ENCODE results near the gene CIAO2A.
"Not testable (repeated sequence)": the region's sequence is repeated elsewhere in the genome, so short reads cannot be mapped to it uniquely, and the experiment has no call there.

The CIAO2A gene

DNA sequence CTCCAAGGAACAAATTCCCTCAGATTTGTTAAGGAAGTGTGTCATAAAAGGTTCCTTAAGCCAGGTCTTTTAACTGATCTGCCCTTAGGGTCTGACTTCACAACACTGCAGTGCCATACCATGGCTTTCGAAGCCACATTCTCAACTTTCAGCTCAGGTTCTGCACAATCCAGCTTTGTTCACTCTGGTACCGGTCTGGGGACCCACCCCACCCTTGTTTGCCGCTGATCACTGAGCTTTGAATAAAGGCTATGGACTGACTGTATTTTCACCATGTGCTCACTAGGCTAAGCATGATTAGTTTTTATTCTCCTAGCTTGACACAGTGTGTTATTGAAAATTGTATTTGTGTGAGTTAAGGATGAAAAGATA, 18.0 kb upstream of the CIAO2A start:
- DNase-seq, result no peak

GRCh38 chr15:64110950-64111678, 17.5 kb upstream of the CIAO2A start:
- DNase-seq, result no peak

GRCh38 chr15:64110108-64110701, 16.6 kb upstream of the CIAO2A start:
- not testable (repeated sequence) for DNase-seq

- DNase-seq, result no peak
Observed at GRCh38 chr15:64107337-64107736, 13.7 kb upstream of the CIAO2A start.

GRCh38 chr15:64105113-64105704, 11.6 kb upstream of the CIAO2A start:
- no peak for DNase-seq

DNA sequence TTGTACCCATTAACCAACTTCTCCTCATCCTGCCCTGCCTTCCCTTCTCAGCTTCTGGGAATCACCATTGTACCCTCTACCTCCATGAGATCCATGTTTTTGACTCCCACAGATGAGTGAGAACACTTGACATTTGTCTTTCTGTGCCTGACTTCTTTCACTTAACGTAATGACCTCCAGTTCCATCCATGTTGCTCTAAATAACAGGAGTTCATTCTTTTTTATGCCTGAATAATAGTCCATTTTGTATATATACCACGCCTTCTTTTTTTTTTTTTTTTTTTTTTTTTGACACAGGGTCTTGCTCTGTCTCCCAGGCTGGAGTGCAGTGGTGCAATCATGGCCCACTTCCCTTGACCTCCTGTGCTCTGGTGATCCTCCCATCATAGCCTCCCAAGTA, 8.9 kb upstream of the CIAO2A start:
- DNase-seq, result no peak

DNA sequence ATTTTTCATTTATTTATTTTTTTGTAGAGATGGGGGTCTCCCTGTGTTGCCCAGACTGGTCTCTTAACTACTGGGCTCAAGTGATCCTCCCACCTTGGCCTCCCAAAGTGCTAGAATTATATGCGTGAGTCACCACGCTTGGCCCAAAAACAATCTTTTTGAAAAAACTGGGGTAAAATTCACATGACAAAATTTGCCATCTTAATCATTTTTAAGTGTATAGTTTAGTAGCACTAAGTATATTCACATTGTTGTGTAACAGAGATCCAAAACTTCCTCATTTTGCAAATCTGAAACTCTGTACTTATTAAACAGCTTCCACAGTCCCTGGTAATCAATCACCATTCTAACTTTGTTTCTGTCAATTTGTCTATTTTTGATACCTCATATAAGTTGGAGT, 7.3 kb upstream of the CIAO2A start:
- DNase-seq, result no peak

- no peak for DNase-seq
Observed at GRCh38 chr15:64099379-64099778, 5.7 kb upstream of the CIAO2A start.

DNA sequence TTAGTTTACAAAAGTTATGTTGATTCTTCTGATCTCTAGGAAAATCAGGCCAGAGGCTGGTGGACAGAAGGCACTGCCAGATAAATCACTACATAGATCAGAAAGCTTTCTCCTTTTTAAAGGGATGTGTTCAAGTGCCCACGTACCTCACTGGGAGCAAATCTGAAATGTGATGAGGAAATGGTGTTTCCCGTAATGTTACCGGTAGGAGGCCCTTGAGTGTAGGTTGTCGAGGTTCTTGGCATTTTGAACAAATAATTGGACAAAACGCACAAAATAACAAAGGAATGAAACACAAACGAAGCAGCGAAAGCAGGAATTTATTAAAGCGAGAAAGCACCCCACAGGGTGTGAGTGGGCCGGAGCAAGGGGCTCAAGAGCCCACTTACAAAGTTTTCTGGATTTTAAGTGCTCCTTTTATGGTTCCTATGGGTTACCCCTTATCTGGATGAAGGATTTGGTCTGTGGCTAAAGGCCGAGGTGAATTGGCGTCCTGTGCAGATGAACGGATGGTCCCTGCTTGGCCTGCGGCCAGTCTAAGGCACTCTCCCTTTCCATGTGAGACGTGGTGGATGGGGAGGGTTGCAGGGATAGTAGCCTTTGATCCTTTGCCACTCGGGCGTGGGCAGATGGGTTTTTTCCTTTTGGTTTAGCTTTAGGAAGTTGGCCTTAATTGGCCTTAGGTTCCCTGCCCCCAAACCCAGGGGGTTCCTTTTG, 3.2 kb upstream of the CIAO2A start:
- peak in 1 of 2 experiments; percentile 17 for DNase-seq

- peak; percentile 80 to 95 for DNase-seq
Observed at GRCh38 chr15:64095795-64096667, 2.4 kb upstream of the CIAO2A start, which contains the start of gene SNX1. Gene SNX1, plus strand, starts transcription at chr15:64095982. Its CDS starts 32 bp downstream, at chr15:64096014.

GRCh38 chr15:64095431-64095794, 1.8 kb upstream of the CIAO2A start:
- no peak for DNase-seq

GRCh38 chr15:64092864-64093626, 593 bp downstream of the CIAO2A start:
- DNase-seq, result peak; percentile 60 to 66

GRCh38 chr15:64092075-64092820, 1.4 kb downstream of the CIAO2A start:
- peak in 1 of 2 experiments; percentile 52 for DNase-seq

- no peak for DNase-seq
Observed at GRCh38 chr15:64090527-64090926, 3.1 kb downstream of the CIAO2A start.

- no peak for DNase-seq
Observed at GRCh38 chr15:64089543-64090280, 3.9 kb downstream of the CIAO2A start.

- no peak for DNase-seq
Observed at GRCh38 chr15:64082757-64083156, 10.9 kb downstream of the CIAO2A start.

GRCh38 chr15:64073496-64073895, 20.1 kb downstream of the CIAO2A start:
- not testable (repeated sequence) for DNase-seq

GRCh38 chr15:64072812-64073211, 20.8 kb downstream of the CIAO2A start:
- no peak for DNase-seq

DNA sequence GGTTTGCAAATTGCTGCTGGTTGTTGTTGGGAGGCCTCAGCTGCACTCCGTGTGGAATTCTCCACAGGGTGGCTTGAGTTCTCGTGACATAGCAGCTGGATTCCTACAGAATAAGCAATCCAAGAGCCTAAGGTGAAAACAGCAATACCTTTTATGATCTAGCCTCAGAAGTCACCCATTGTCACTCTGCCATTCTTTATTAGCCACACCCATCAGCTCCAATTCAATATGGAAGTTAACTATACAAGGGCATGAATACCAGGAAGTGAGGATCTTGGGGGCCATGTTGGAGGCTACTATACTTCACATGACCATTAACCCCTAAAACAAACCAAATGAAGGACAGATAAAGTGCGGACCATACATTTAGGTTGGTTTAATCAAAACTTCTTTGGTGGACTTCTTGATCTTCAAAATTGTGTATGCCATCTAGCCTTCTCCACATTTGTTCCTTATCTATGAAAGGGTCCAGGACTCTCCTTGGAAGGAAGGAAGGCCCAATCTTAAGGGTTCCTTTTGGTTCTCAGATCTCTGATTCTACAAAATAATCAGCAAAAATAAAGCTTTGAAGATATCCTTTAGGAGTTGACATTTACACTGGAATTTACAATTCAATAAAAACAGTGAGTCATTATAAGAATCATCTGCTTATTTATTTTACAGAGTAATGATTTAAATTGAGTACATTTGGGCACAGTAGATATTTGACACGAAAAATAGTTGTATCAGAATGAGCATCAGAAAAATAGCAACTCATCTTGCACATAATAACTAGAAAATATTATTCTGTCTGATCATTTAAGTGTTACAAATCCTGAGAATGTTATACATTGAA, 21.5 kb downstream of the CIAO2A start:
- no peak for DNase-seq
